HG02642 (cell line): Measurements from ENCODE around the gene BLOC1S4.
"Not testable (repeated sequence)": the region's sequence is repeated elsewhere in the genome, so short reads cannot be mapped to it uniquely, and the experiment has no call there.

ENCODE experiments used
- ATAC-seq: cut with Tn5 transposase; IDR thresholded peaks from one replicate; pipeline ENCODE4 v1.9.1; 2021; ENCODE audit warnings: mild to moderate bottlenecking; ENCODE audit not compliant: unreplicated experiment, poor library complexity

The BLOC1S4 gene

DNA sequence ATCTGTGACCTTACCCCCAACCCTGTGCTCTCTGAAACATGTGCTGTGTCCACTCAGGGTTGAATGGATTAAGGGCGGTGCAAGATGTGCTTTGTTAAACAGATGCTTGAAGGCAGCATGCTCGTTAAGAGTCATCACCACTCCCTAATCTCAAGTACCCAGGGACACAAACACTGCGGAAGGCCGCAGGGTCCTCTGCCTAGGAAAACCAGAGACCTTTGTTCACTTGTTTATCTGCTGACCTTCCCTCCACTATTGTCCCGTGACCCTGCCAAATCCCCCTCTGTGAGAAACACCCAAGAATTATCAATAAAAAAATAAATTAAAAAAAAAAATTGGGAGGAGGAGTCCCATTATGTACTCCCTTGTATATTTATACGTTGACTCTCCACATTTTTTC lies 40.4 kb downstream of the BLOC1S4 start:
- not testable (repeated sequence) for ATAC-seq

DNA sequence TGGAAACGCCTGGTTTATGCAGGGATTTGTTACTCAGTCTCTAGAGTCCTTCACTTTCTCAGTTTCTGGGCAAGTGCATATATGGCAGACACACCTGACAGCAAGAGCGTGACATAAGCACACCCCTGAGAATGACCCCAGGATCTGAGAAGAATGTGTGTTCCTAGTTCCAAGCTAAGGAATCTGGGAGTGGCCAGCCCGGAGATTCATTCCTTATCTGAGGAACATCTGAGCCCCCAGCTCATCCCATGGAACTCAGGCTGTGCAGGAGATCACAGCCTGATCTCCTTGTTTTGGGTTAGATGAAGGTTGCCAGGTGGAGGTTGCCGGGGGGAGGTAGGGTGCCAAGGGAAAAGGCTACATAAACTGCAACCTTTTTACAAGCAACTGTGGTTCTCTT lies 42.8 kb downstream of the BLOC1S4 start:
- no peak for ATAC-seq

DNA sequence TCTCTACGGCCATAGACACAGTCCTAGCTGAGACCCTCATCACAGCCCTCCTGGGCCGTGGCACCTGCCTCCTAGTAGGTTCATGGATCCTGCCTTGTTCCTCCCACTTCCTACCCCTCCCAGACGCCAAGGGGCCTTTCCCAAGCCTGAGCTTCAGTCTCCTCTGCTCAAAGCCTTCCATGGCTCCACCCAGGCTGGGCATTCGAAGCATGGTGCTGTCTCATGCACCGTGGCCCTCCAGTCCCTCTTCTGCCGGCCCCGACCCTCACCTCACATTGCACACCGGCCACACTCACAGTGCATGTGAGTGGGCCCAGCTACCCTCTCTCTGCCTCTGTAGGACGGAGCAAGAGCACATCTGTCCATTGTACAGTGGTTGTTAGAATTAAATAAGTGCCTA lies 44.9 kb downstream of the BLOC1S4 start:
- ATAC-seq, result no peak

DNA sequence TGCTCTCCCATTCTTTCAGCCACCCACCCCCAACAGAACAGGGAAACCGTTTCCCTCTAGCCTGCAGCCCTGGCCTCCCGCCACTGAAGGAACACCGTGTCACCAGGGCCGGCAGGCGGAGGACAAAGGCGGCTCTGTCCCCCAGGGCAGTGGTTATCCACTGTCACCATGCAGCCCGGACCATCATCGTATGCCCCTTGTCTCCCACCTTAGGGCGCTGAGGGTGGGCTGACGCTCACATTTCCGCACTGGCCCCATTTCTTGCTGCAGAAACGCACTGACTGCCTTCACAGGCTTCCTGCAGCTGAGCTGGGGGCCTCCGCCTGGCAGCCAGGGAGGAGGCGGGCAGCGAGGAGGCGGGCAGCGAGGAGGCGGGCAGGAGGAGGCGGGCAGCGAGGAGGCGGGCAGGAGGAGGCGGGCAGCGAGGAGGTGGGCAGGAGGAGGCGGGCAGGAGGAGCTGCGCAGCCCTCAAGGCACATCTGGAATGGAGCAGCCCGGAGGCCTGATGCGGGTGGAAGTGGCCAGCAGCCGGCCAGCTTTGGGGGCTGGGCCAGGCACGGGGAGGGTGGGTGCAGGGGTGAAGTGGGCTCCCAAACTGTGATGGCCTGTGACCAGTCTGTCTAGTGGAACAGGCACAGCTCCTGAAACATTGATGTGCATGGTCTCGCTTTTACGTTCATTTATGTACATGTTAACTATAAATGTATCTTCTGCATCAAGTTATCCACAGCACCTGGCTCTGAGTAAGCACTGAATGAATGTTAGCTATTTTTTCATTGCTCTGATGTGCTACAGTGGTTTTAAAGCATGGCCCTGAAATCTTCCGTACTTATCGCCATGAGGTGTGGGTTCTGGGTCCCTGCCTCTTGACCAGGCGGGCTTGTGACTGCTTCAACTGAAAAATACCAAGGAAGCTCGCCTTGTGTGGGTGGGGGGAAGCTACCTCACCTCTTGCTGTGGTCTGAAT lies 46.0 kb downstream of the BLOC1S4 start:
- ATAC-seq, result no peak

DNA sequence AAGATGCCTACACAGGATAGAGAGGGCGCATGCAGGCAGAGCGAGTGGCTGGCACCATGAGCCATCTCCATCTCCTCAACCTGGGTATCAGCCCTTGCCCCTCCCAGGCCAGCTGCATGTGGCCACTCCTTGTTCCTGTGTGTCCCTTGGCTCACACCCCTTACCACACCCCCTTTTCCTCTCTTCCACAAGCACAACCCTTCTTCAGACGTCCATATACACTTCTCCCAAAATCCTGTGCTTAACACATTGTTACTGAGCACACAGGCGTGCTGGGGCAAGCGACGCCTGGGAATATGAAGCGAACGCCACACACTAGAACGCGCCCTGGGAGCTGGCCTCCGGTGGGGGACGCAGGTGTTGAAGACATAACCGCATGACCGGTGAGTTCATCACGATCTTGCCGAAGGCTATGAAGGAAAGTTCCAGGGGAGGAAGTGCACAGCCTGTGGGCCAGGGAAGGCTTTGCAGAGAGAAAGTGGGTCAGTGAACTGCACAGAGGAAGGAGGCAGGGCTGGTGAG lies 47.4 kb downstream of the BLOC1S4 start:
- no peak for ATAC-seq

DNA sequence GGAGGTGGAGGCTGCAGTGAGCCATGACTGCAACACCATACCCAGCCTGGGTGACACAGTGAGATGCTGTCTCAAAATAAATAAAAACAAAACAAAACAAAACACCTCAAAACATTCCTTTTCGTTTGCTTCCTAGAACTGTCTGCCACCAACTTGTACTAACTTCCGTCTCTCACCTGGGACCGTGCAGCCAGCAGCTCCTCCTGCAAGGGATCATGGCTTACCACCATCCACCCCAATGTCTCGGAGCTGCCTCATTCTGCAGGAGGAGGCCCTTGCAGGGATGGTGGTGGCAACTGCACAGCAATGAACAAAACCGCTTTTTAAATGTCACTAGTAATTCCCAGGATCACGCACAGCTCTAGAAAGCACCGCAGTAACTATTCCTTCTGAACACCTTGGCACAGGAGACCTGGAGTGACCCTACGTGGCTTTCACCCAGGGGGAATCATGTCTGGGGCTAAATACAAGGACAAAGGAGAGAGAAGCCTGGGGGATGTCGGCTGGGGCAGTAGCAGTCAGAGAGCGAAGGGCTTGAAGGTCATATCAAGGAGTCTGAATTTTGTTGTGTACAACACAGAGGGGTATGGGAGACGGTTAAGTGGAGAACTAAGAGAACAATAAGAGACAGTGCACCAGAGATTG lies 49.1 kb downstream of the BLOC1S4 start:
- ATAC-seq, result no peak

DNA sequence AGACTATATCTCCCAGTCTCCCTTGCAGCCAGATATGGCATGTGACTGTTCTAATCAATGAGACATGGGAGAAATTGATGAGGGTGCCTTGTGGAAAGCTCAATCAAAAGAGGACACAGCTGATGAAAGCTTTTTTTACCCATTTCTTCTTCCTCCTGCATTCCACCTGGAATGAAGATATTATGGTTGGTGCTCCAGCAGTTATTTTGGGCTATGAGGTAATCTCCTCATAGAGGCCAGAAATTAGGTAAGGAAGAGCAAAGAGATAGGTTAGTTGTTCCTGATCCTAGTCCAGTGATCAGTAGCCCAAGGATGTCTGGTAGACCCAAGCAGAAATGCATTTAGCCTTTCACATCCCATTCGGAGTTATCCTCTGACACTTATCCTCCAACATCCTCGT lies 49.7 kb downstream of the BLOC1S4 start:
- no peak for ATAC-seq
